SK-N-SH treated with all-trans-retinoic acid at 6 μM for 48 hours (cell line): ENCODE results near the gene PRKAG1.

Experiments
- PATZ1 ChIP-seq: fragments of 250-450 bp; sonication (Bioruptor Pico); IDR thresholded peaks from 2 replicates; pipeline ENCODE4 v1.8.0; 2020; ENCODE audit warnings: mild to moderate bottlenecking, moderate library complexity, borderline replicate concordance
- RARB ChIP-seq: fragments of 250-450 bp; sonication (Bioruptor Pico); IDR thresholded peaks from 2 replicates; pipeline ENCODE4 v1.8.0; 2021; ENCODE audit warnings: mild to moderate bottlenecking, moderate library complexity
- SNAI2 ChIP-seq: fragments of 250-450 bp; sonication (Bioruptor Pico); IDR thresholded peaks from 2 replicates; pipeline ENCODE4 v1.5.0; 2020; ENCODE audit warnings: mild to moderate bottlenecking, moderate library complexity

DNA sequence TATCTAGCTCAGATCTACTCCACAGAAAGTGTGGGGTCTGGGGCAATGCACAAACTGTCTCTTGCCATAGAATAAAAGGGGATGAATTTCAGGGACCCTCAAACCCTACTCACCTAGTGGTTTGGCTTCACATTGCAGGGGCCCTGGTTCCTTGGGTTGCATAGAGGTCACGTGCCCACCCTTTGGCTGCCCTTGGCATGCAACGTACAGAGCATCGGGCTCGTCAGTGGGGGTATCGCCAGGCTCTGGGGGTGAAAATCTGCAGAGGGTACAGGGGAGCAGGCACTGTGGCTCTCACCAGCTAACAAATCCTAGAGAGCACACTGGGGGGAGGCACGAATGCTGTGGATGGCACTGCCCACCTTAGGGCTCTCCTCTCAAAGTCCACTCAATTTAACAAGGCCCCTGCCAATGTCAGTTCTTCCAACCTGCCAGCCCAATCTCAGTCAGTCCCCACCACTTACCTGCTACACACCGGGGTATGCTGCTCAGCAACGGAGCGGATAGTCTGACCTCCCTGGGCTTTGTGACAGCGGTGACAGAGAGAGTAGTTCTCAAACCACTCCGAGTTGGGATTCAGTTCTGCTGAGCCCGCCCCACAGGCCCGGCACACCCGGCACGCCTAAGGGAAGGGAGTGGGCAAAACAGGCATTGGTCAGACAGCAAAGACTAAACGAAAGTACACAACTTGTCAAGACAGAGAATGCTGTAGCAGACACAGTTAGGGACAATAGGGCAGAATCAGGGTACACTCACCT is 34.1 kb upstream of the PRKAG1 start:
- no peak for TF ChIP-seq SNAI2 (CRISPR knock-in tag)
- TF ChIP-seq RARB (CRISPR knock-in tag): no peak
- TF ChIP-seq PATZ1 (CRISPR knock-in tag): no peak
